Kidney (tissue), 14 donors: ENCODE measurements around the gene KIF21B. TPM values are rescaled to one million over a fixed set of nuclear protein-coding genes. Genes with fewer than 3 reads are reported as not detected.

Experiments used
- DNase-seq, 5 donors: peaks; one replicate each; pipeline ENCODE4 v3.0.0-alpha.2; 2013 to 2020
- FAIRE-seq: peaks from 2 replicates; lab custom pipeline; 2012; peaks lifted over from hg19 to GRCh38; lab: Jason Lieb, UNC
- H3K27ac ChIP-seq, 2 donors: one replicate each; pipeline ENCODE4 v1.7.0; 2013; ENCODE audit warnings: low read depth in 2 of 2, low read length in 2 of 2, inconsistent platforms in 1 of 2
- H3K27me3 ChIP-seq: one replicate; pipeline ENCODE4 v1.7.1; 2013; ENCODE audit warnings: low read length, inconsistent platforms; ENCODE audit not compliant: control insufficient read depth, insufficient read depth
- H3K36me3 ChIP-seq, 3 donors: one replicate each; pipeline versions ENCODE4 v1.7.0 to v1.7.1; 2013; ENCODE audit warnings: low read length in 3 of 3, control low read depth in 1 of 3, inconsistent platforms in 1 of 3; ENCODE audit not compliant: insufficient read depth in 3 of 3, control insufficient read depth in 2 of 3
- H3K4me1 ChIP-seq, 3 donors: one replicate each; pipeline versions ENCODE4 v1.7.0 to v1.7.1; 2013; ENCODE audit warnings: low read length in 3 of 3, inconsistent platforms in 1 of 3, low read depth in 1 of 3; ENCODE audit not compliant: control insufficient read depth in 2 of 3, insufficient read depth in 2 of 3
- H3K4me3 ChIP-seq, 3 donors: one replicate each; pipeline versions ENCODE4 v1.7.0 to v1.8.1; 2013; ENCODE audit warnings: low read length in 3 of 3, control low read depth in 1 of 3, inconsistent platforms in 1 of 3
- H3K9ac ChIP-seq, 3 donors: one replicate each; pipeline versions ENCODE4 v1.7.0 to v1.7.1; 2013; ENCODE audit warnings: low read length in 3 of 3, control low read depth in 1 of 3, inconsistent platforms in 1 of 3
- H3K9me3 ChIP-seq, 3 donors: one replicate each; pipeline versions ENCODE4 v1.7.0 to v1.7.1; 2013; ENCODE audit warnings: low read length in 3 of 3, control low read depth in 1 of 3, inconsistent platforms in 1 of 3; ENCODE audit not compliant: control insufficient read depth in 2 of 3, insufficient read depth in 1 of 3
- CTCF ChIP-seq: IDR thresholded peaks from 3 replicates; pipeline ENCODE4 v1.5.1; 2012; ENCODE audit warnings: mild to moderate bottlenecking, moderate library complexity, borderline replicate concordance; ENCODE audit not compliant: insufficient read depth; ENCODE audit errors: extremely low read depth
- intact Hi-C: fragments of 100-400 bp; cut with DNase I; formaldehyde crosslinking; loops from one replicate; pipeline ENCODE4 v1.11.1; 2022
- polyA plus RNA-seq: library from polyadenylated mRNA; stranded (reverse); fragments of 350-450 nt; fragmentation: Illumina TruSeq; extraction: RNeasy Lipid Tissue Mini Kit (QIAGEN cat#74804); gene quantifications from one replicate; pipeline ENCODE4 v1.2.3, GENCODE V29; 2014; ENCODE audit warnings: low read depth, low replicate concordance; ENCODE audit not compliant: insufficient read depth
- total RNA-seq: library from RNA; stranded (reverse); fragmentation: NEBNext Ultra II Directional; extraction: Animal tissue kit (Norgen Biotek cat#: 25700); gene quantifications from one replicate; pipeline ENCODE4 v1.2.1, GENCODE V29; 2021
- donor health status: control.
- donor health status: control.
- donor health status: control.
- donor health status: control.
- donor health status: control.
- donor health status: DM: yes; HTN: yes; CAD: no.
- donor health status: Normal renal cell carcinoma (clear cell type).

Gene KIF21B
- total and polyA plus RNA-seq, 2 donors from 2014 or later: 0.19 to 5.6 TPM

- no peaks in the 10 kb centered on the region for H3K27me3 ChIP-seq
- H3K9me3 ChIP-seq: no peaks in the 10 kb centered on the region
- no peak overlapping the region for H3K27ac ChIP-seq
- DNase-seq (peak in 2 of 5 donors; percentile 13 to 38), FAIRE-seq (no peak)
- no peaks in the 10 kb centered on the region for H3K36me3 ChIP-seq
- no peak overlapping the region for H3K9ac ChIP-seq
- peaks cover 0 to 13% (median 7%) of the 10 kb centered on the region in 3 donors for H3K4me1 ChIP-seq
- intact Hi-C loops: no loop called here
- peak overlapping the region in 1 of 3 donors; percentile 19 for H3K4me3 ChIP-seq
- TF ChIP-seq CTCF: no peak
Observed at GRCh38 chr1:201022493-201022819, 1.1 kb downstream of the KIF21B start.

DNA sequence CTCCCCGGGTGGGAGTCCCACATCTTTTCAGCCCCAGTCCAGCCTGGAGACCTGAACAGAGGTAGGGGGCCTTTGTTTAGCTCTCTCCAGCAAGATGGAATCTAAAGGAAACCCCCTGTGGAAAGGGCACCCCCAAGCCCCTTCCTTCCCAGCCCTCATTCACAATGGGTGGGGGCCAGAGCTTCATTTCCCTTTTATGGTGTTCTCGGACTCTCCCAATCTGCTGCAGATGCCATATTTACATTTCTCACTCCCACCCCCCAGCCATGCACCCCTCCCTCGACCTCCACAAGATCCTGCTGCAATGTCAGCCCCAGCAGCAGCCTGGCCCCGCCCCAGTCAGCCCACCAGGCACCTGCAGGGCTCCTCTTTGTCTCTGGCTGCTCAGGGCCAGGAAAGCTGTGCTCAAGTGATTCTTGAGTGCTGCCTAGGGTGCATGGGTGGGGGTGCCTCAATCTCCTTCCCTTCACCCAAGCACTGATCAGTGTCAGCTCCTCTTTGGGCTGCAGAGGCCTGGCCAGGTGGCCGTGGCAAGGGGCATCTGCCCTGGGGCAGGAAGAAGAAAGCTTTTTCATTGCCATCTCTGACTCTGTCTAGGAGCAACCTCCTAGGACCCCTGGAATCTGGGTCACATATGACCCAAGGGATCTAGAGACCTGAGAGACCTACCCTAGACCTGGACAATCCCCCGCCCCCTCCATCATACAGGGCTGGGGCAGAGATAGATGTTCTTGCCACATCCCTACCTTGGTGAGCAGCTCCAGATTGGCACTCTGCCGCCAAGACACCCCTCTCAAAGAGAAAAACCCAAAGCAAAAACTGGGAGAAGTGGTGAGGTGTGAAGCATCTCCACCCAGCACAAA is 1.7 kb downstream of the KIF21B start:
- Histone ChIP-seq H3K36me3 (no peaks in the 10 kb centered on the region), H3K27me3 (no peaks in the 10 kb centered on the region), H3K9ac (no peak overlapping the region), H3K4me1 (peaks cover 0 to 16% (median 7%) of the 10 kb centered on the region in 3 donors), H3K9me3 (no peaks in the 10 kb centered on the region), H3K4me3 (no peak overlapping the region), H3K27ac (no peak overlapping the region)
- TF ChIP-seq CTCF: no peak
- FAIRE-seq (no peak), DNase-seq (peak in 1 of 5 donors; percentile 51)
- intact Hi-C loops: no loop called here

DNA sequence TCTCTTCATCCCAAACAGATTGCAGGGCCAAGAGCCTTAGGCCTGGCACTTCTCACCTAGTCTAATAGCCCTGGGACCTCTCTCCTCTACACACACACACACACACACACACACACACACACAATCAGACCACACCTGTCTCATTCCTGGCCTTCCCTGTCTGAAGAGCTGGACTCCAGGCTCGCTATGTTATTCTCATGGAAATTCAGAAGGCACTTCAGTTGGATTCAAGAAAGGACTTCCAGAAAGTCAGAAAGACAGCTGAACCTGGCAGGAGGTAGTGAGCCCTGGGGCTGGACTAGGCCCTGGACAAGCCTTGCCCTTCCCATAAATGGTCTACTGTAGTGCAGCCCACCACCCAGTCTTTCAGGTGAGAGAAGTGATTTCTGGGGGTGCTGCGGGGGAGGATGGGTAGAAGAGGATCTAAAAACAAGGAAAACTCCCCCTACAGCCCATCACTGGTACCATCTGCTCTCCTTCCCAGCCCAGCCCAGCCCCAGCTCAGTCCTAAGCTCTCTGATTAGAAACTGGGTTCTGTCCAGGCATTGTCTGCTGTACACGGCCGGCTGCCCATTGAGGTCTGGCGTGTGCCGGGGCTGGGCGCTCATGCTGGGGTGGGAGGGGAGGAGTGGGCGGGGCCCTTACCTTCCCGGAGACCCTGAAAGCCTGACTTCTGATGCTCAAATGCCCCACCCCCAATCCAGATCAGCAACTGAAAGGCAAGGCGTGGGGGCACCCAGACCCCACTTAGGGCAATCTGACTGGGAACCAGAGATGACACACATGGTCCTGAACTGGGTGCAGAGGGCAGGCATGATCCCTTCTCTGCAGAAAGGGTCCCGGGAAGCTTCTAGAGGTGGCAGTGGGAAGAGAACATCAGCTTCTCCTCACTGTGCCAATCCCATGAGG is 2.5 kb downstream of the KIF21B start:
- Histone ChIP-seq H3K36me3 (no peaks in the 10 kb centered on the region), H3K4me1 (peaks cover 0 to 13% (median 6%) of the 10 kb centered on the region in 3 donors), H3K27ac (no peak overlapping the region), H3K9ac (no peak overlapping the region), H3K27me3 (no peaks in the 10 kb centered on the region), H3K4me3 (no peak overlapping the region), H3K9me3 (no peaks in the 10 kb centered on the region)
- intact Hi-C loops: no loop called here
- TF ChIP-seq CTCF: no peak
- DNase-seq (peak in 2 of 5 donors; percentile 21 to 51), FAIRE-seq (no peak)
